ENCODE measurements around the gene TRNT1. TPM values are rescaled to one million over a fixed set of nuclear protein-coding genes. Genes with fewer than 3 reads are reported as not detected.

TRNT1 gene
- total and polyA plus RNA-seq, 2 donors (not counting 1 experiment from before 2014, with no cell fraction given), result 14.9 to 27.7 TPM

GRCh38 chr3:3086239-3086638 lies 40.5 kb upstream of the TRNT1 start:
- H2AFZ ChIP-seq (ENCODE audit: low read length), result no peak overlapping the region
- H3K9me3 ChIP-seq (ENCODE audit: control insufficient read depth, insufficient read depth, low read depth, low read length), result no peaks in the 10 kb centered on the region
- H3K27me3 ChIP-seq (ENCODE audit: control insufficient read depth, insufficient read depth, low read length), result no peaks in the 10 kb centered on the region
- H3K79me2 ChIP-seq (ENCODE audit: control insufficient read depth, insufficient read depth, low read length), result no peaks in the 10 kb centered on the region
- H3K4me3 ChIP-seq (replicated peaks in 1 of 4; ENCODE audit: control extremely low read depth in 1 of 4, insufficient read depth in 1 of 4, low read depth in 3 of 4, low read length in 4 of 4), result no peak overlapping the region
- TF ChIP-seq CTCF (conservative IDR thresholded peaks at IDR 0.05 in 1 of 2, IDR thresholded peaks at IDR 0.05 in 1 of 2; ENCODE audit: low read depth in 1 of 2, low read length in 2 of 2) (no peak), EZH2 (IDR thresholded peaks at IDR 0.05; ENCODE audit: low read length, missing control alignments) (no peak)
- no peak for DNase-seq (ENCODE audit: low read depth in 2 of 2)
- no peaks in the 10 kb centered on the region for H3K36me3 ChIP-seq (ENCODE audit: control insufficient read depth, insufficient read depth, low read length)
- no peak overlapping the region for H3K4me2 ChIP-seq (ENCODE audit: extremely low read depth, insufficient read depth, low read length)
- no peak overlapping the region for H3K27ac ChIP-seq (ENCODE audit: insufficient read depth, low read length)
- no peak overlapping the region for H3K9ac ChIP-seq (ENCODE audit: insufficient read depth, low read length)
- H4K20me1 ChIP-seq (ENCODE audit: control insufficient read depth, extremely low read depth, insufficient read depth, low read length), result no peaks in the 10 kb centered on the region
- H3K4me1 ChIP-seq (ENCODE audit: control insufficient read depth, extremely low read depth, insufficient read depth, low read length), result no peaks in the 10 kb centered on the region

- no peak overlapping the region for H3K9ac ChIP-seq (ENCODE audit: insufficient read depth, low read length)
- H3K27ac ChIP-seq (ENCODE audit: insufficient read depth, low read length), result no peak overlapping the region
- no peak overlapping the region for H3K4me3 ChIP-seq (replicated peaks in 1 of 4; ENCODE audit: control extremely low read depth in 1 of 4, insufficient read depth in 1 of 4, low read depth in 3 of 4, low read length in 4 of 4)
- TF ChIP-seq CTCF (conservative IDR thresholded peaks at IDR 0.05 in 1 of 2, IDR thresholded peaks at IDR 0.05 in 1 of 2; ENCODE audit: low read depth in 1 of 2, low read length in 2 of 2), result no peak
- no peaks in the 10 kb centered on the region for H3K79me2 ChIP-seq (ENCODE audit: control insufficient read depth, insufficient read depth, low read length)
- no peak overlapping the region for H2AFZ ChIP-seq (ENCODE audit: low read length)
- H3K27me3 ChIP-seq (ENCODE audit: control insufficient read depth, insufficient read depth, low read length), result no peaks in the 10 kb centered on the region
- no peaks in the 10 kb centered on the region for H3K9me3 ChIP-seq (ENCODE audit: control insufficient read depth, insufficient read depth, low read depth, low read length)
- DNase-seq (ENCODE audit: low read depth in 2 of 2), result no peak
- no peaks in the 10 kb centered on the region for H4K20me1 ChIP-seq (ENCODE audit: control insufficient read depth, extremely low read depth, insufficient read depth, low read length)
- H3K4me2 ChIP-seq (ENCODE audit: extremely low read depth, insufficient read depth, low read length), result no peak overlapping the region
- H3K36me3 ChIP-seq (ENCODE audit: control insufficient read depth, insufficient read depth, low read length), result no peaks in the 10 kb centered on the region
- no peaks in the 10 kb centered on the region for H3K4me1 ChIP-seq (ENCODE audit: control insufficient read depth, extremely low read depth, insufficient read depth, low read length)
These were observed 39.5 kb upstream of the TRNT1 start for GRCh38 chr3:3087279-3087678.

GRCh38 chr3:3087716-3088465 lies 38.8 kb upstream of the TRNT1 start:
- Histone ChIP-seq H3K27ac (ENCODE audit: insufficient read depth, low read length) (no peak overlapping the region), H4K20me1 (ENCODE audit: control insufficient read depth, extremely low read depth, insufficient read depth, low read length) (no peaks in the 10 kb centered on the region), H3K9ac (ENCODE audit: insufficient read depth, low read length) (no peak overlapping the region), H3K27me3 (ENCODE audit: control insufficient read depth, insufficient read depth, low read length) (no peaks in the 10 kb centered on the region), H2AFZ (ENCODE audit: low read length) (no peak overlapping the region), H3K4me3 (replicated peaks in 1 of 4; ENCODE audit: control extremely low read depth in 1 of 4, insufficient read depth in 1 of 4, low read depth in 3 of 4, low read length in 4 of 4) (no peak overlapping the region), H3K4me1 (ENCODE audit: control insufficient read depth, extremely low read depth, insufficient read depth, low read length) (no peaks in the 10 kb centered on the region), H3K36me3 (ENCODE audit: control insufficient read depth, insufficient read depth, low read length) (no peaks in the 10 kb centered on the region), H3K79me2 (ENCODE audit: control insufficient read depth, insufficient read depth, low read length) (no peaks in the 10 kb centered on the region), H3K9me3 (ENCODE audit: control insufficient read depth, insufficient read depth, low read depth, low read length) (no peaks in the 10 kb centered on the region), H3K4me2 (ENCODE audit: extremely low read depth, insufficient read depth, low read length) (no peak overlapping the region)
- TF ChIP-seq CTCF (conservative IDR thresholded peaks at IDR 0.05 in 1 of 2, IDR thresholded peaks at IDR 0.05 in 1 of 2; ENCODE audit: low read depth in 1 of 2, low read length in 2 of 2) (no peak), EZH2 (IDR thresholded peaks at IDR 0.05; ENCODE audit: low read length, missing control alignments) (no peak)
- no peak for DNase-seq (ENCODE audit: low read depth in 2 of 2)
